HG03045 (cell line): Measurements from ENCODE around the gene TRMT44.

Experiments used
- ATAC-seq: cut with Tn5 transposase; IDR thresholded peaks from one replicate; pipeline ENCODE4 v1.9.1; 2021; ENCODE audit warnings: mild to moderate bottlenecking, moderate library complexity; ENCODE audit not compliant: unreplicated experiment

TRMT44 gene

GRCh38 chr4:8440492-8441311 is at the start of gene TRMT44, which contains the start of gene ACOX3:
Gene TRMT44 (plus strand): TSS chr4:8440777. CDS start chr4:8440823, 46 bp downstream.
Gene ACOX3 (minus strand): TSS chr4:8440723. CDS start chr4:8416521, 24,202 bp downstream.
- ATAC-seq: peak; percentile 83

GRCh38 chr4:8391071-8391470 is 49.5 kb upstream of the TRMT44 start:
- no peak for ATAC-seq

GRCh38 chr4:8391972-8392371 is 48.6 kb upstream of the TRMT44 start:
- peak; percentile 70 for ATAC-seq

- no peak for ATAC-seq
These were observed 47.9 kb upstream of the TRMT44 start for GRCh38 chr4:8392591-8393190.

GRCh38 chr4:8393593-8394038 is 47.0 kb upstream of the TRMT44 start:
- ATAC-seq: no peak

GRCh38 chr4:8394061-8394519 is 46.5 kb upstream of the TRMT44 start:
- no peak for ATAC-seq

- no peak for ATAC-seq
These were observed 45.8 kb upstream of the TRMT44 start for GRCh38 chr4:8394806-8395205.

- ATAC-seq: no peak
These were observed 44.9 kb upstream of the TRMT44 start for GRCh38 chr4:8395504-8396296.

- no peak for ATAC-seq
These were observed 43.7 kb upstream of the TRMT44 start for GRCh38 chr4:8396762-8397406.

- no peak for ATAC-seq
These were observed 42.2 kb upstream of the TRMT44 start for GRCh38 chr4:8398347-8398746.

- no peak for ATAC-seq
These were observed 41.3 kb upstream of the TRMT44 start for GRCh38 chr4:8399298-8399697.

GRCh38 chr4:8400632-8401325 is 39.8 kb upstream of the TRMT44 start:
- ATAC-seq: no peak

GRCh38 chr4:8401665-8402064 is 38.9 kb upstream of the TRMT44 start:
- ATAC-seq: no peak

- ATAC-seq: no peak
These were observed 38.4 kb upstream of the TRMT44 start for GRCh38 chr4:8402181-8402597.

- no peak for ATAC-seq
These were observed 37.9 kb upstream of the TRMT44 start for GRCh38 chr4:8402640-8403039.

GRCh38 chr4:8403173-8403753 is 37.3 kb upstream of the TRMT44 start:
- no peak for ATAC-seq

GRCh38 chr4:8403976-8404375 is 36.6 kb upstream of the TRMT44 start:
- ATAC-seq: no peak

GRCh38 chr4:8404791-8405515 is 35.6 kb upstream of the TRMT44 start:
- no peak for ATAC-seq

GRCh38 chr4:8405516-8405875 is 35.1 kb upstream of the TRMT44 start:
- no peak for ATAC-seq
